Measurements from ENCODE around the gene TRAFD1. TPM values are rescaled to one million over a fixed set of nuclear protein-coding genes. Genes with fewer than 3 reads are reported as not detected.

The TRAFD1 gene
- total RNA-seq, 2 experiments from 2014 or later = 14.3 to 19.4 TPM

DNA sequence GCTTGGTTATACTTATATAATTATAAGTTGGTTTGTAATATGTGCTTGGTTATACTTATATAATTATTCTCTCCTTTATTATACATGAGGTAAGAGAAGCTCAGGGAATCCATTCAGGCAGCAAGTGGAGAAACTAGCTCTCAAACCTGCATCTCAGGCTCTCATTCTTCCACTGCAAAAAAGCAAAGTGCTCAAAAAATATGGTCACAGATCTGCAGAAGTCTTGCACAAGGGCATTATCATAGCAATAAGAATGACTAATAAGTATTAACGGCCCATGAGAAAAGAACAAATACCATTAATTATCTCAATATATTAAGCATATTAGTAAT, 476 bp upstream of the TRAFD1 start:
- H3K9me2 ChIP-seq (ENCODE audit: insufficient read depth, low read length) = no peaks in the 10 kb centered on the region
- peak overlapping the region; percentile 65 for H3K4me2 ChIP-seq (ENCODE audit: low read length)
- ChIA-PET CTCF (ENCODE audit: unreplicated experiment) (interaction anchor here (0.7 kb wide), 1 partner anchor 16 kb away, joined by 3 read pairs; the partner anchor contains the start of gene NAA25), POLR2A (interaction anchor here (1.1 to 3.3 kb wide), 5 partner anchors 10 to 111 kb away, joined by 3 to 36 read pairs (median 4); partner anchors contain the start of genes ERP29 and NAA25)
- H2AFZ ChIP-seq (ENCODE audit: low read length) = no peak overlapping the region; the same call in 1 of the 2 replicates
- H4K20me1 ChIP-seq (ENCODE audit: insufficient read depth, low read length) = no peaks in the 10 kb centered on the region
- no peak overlapping the region for H3K27ac ChIP-seq (ENCODE audit: low read depth, low read length, poor library complexity, severe bottlenecking)
- no peaks in the 10 kb centered on the region for H3K36me3 ChIP-seq (ENCODE audit: insufficient read depth, low read length)
- intact Hi-C loops (cut with micrococcal nuclease; ENCODE audit: unreplicated experiment) = no loop called here
- DNase-seq (ENCODE audit: low spot score) = no peak
- TF ChIP-seq EZH2phosphoT487 (IDR thresholded peaks at IDR 0.05; ENCODE audit: borderline replicate concordance, low read depth, low read length) = no peak
- TF ChIP-seq, protein P1, sequence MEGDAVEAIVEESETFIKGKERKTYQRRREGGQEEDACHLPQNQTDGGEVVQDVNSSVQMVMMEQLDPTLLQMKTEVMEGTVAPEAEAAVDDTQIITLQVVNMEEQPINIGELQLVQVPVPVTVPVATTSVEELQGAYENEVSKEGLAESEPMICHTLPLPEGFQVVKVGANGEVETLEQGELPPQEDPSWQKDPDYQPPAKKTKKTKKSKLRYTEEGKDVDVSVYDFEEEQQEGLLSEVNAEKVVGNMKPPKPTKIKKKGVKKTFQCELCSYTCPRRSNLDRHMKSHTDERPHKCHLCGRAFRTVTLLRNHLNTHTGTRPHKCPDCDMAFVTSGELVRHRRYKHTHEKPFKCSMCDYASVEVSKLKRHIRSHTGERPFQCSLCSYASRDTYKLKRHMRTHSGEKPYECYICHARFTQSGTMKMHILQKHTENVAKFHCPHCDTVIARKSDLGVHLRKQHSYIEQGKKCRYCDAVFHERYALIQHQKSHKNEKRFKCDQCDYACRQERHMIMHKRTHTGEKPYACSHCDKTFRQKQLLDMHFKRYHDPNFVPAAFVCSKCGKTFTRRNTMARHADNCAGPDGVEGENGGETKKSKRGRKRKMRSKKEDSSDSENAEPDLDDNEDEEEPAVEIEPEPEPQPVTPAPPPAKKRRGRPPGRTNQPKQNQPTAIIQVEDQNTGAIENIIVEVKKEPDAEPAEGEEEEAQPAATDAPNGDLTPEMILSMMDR (conservative IDR thresholded peaks at IDR 0.05; ENCODE audit: low read length) = no peak
- H3K4me3 ChIP-seq (ENCODE audit: low read depth, low read length, poor library complexity, severe bottlenecking) = peak overlapping the region; percentile 79
- H3K4me1 ChIP-seq (ENCODE audit: insufficient read depth, low read length, poor library complexity, severe bottlenecking) = peaks cover 20% of the 10 kb centered on the region
- no TSS peak for BruUV-seq (replicated peaks)
- H3K9me3 ChIP-seq (ENCODE audit: low read length) = no peaks in the 10 kb centered on the region
- H3K79me2 ChIP-seq (ENCODE audit: insufficient read depth, low read depth, low read length) = no peaks in the 10 kb centered on the region

DNA sequence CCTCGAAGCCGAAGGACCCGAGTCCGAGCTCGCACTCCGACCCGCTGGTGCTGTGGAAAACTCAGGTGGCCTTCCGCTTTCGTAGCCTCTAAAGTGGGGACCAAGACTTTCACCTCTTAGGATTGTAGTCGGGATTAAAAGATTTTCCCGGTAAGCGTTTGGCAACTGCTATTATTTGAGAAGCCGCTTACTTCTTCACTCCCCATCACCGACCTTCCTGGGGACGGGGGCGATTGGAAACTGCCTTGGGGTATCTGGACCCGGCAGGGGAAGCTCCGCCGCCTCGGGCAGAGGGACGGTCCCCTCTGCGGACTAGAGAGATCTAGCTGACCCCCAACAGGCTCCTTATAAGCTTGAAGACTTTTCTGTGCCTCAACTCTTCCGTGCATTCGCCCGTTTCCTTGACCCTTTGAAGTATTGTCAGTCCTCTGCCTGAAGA, 659 bp downstream of the TRAFD1 start:
- Histone ChIP-seq H3K36me3 (ENCODE audit: insufficient read depth, low read length) (no peaks in the 10 kb centered on the region), H3K4me3 (ENCODE audit: low read depth, low read length, poor library complexity, severe bottlenecking) (peak overlapping the region; percentile 79), H3K4me1 (ENCODE audit: insufficient read depth, low read length, poor library complexity, severe bottlenecking) (peaks cover 31% of the 10 kb centered on the region), H3K27ac (ENCODE audit: low read depth, low read length, poor library complexity, severe bottlenecking) (no peak overlapping the region), H3K4me2 (ENCODE audit: low read length) (peak overlapping the region; percentile 89), H4K20me1 (ENCODE audit: insufficient read depth, low read length) (no peaks in the 10 kb centered on the region), H3K9me2 (ENCODE audit: insufficient read depth, low read length) (no peaks in the 10 kb centered on the region), H3K79me2 (ENCODE audit: insufficient read depth, low read depth, low read length) (no peaks in the 10 kb centered on the region), H2AFZ (ENCODE audit: low read length) (peak overlapping the region; percentile 46; the same call in 1 of the 2 replicates), H3K9me3 (ENCODE audit: low read length) (no peaks in the 10 kb centered on the region)
- no peak for DNase-seq (ENCODE audit: low spot score)
- TF ChIP-seq EZH2phosphoT487 (IDR thresholded peaks at IDR 0.05; ENCODE audit: borderline replicate concordance, low read depth, low read length) = no peak
- TF ChIP-seq, protein P1 (conservative IDR thresholded peaks at IDR 0.05; ENCODE audit: low read length) = no peak
- POLR2A ChIA-PET = interaction anchor here (1.0 to 3.3 kb wide), 3 partner anchors 9 to 112 kb away, joined by 3 to 36 read pairs (median 4); partner anchors contain the start of genes ERP29 and NAA25
- TSS peak; percentile 61 for BruUV-seq (replicated peaks)
- CTCF ChIA-PET (ENCODE audit: unreplicated experiment) = interaction anchor here (0.6 kb wide), 2 partner anchors 289 to 605 kb away, joined by 3 to 4 read pairs; no protein-coding TSS in a partner anchor
- intact Hi-C loops (cut with micrococcal nuclease; ENCODE audit: unreplicated experiment) = no loop called here

DNA sequence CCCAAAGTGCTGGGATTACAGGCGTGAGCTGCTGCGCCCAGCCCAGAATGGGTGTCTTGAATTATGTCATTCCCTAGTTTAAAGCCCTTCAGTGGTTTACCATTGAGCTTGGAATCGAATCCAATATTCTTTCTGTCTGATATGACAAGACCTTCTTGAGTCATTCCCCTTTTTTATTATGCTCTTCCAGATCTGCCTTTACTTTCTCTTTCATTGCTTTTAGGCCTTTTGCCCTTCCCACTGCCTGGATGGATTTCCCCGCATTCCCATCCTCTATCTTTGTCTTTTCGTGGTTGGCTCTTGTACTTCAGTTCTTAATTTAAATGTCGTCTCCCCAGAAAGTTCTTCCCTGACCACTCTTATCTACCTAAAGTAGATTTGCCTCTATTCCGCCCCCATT, 1.6 kb downstream of the TRAFD1 start:
- Histone ChIP-seq H3K79me2 (ENCODE audit: insufficient read depth, low read depth, low read length) (no peaks in the 10 kb centered on the region), H3K4me3 (ENCODE audit: low read depth, low read length, poor library complexity, severe bottlenecking) (no peak overlapping the region), H2AFZ (ENCODE audit: low read length) (no peak overlapping the region), H3K4me1 (ENCODE audit: insufficient read depth, low read length, poor library complexity, severe bottlenecking) (peaks cover 33% of the 10 kb centered on the region), H3K36me3 (ENCODE audit: insufficient read depth, low read length) (no peaks in the 10 kb centered on the region), H3K9me2 (ENCODE audit: insufficient read depth, low read length) (no peaks in the 10 kb centered on the region), H4K20me1 (ENCODE audit: insufficient read depth, low read length) (no peaks in the 10 kb centered on the region), H3K9me3 (ENCODE audit: low read length) (no peaks in the 10 kb centered on the region), H3K27ac (ENCODE audit: low read depth, low read length, poor library complexity, severe bottlenecking) (no peak overlapping the region), H3K4me2 (ENCODE audit: low read length) (no peak overlapping the region)
- BruUV-seq (replicated peaks) = no TSS peak
- TF ChIP-seq, protein P1 (conservative IDR thresholded peaks at IDR 0.05; ENCODE audit: low read length) = no peak
- TF ChIP-seq EZH2phosphoT487 (IDR thresholded peaks at IDR 0.05; ENCODE audit: borderline replicate concordance, low read depth, low read length) = no peak
- intact Hi-C loops (cut with micrococcal nuclease; ENCODE audit: unreplicated experiment) = no loop called here
- ChIA-PET CTCF (ENCODE audit: unreplicated experiment) (no interaction called here), POLR2A (interaction anchor here (3.3 kb wide), 1 partner anchor 18 kb away, joined by 36 read pairs; the partner anchor contains the start of gene NAA25)
- no peak for DNase-seq (ENCODE audit: low spot score)
